Measurements from ENCODE around the gene INCA1.
A peak's percentile ranks its signal among the peaks of the same experiment; 100 is the strongest.

INCA1 gene

DNA sequence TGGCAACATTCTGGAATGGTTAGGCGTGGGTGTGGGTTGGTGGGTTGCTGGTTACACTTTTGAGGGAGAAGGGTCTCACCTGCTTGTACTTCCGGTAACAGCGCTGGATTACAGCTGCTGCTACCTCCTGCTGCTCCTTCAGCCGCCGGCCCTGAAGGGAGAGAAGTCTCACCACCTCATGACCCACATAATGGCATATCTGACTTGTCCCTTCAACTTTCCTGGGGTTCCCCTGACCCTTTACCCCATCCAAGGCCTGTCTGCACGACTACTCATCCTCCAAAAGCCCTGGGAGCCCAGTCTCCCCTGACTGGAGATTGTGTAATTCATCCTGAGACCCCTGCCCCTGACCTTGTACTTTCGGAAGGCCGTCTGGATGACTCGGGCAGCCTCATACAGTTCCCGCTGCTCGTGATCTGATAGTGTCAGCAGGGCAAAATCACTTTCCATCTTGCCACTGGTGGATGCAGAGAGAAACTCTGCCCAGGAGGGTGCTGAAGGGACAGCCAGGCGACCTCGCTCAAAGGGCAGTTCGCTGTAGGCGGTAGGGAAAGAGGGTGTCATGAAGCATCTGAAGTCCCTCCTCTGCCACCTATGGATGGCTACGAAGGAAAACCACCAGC lies 27.7 kb downstream of the INCA1 start:
- no peak for ATAC-seq

DNA sequence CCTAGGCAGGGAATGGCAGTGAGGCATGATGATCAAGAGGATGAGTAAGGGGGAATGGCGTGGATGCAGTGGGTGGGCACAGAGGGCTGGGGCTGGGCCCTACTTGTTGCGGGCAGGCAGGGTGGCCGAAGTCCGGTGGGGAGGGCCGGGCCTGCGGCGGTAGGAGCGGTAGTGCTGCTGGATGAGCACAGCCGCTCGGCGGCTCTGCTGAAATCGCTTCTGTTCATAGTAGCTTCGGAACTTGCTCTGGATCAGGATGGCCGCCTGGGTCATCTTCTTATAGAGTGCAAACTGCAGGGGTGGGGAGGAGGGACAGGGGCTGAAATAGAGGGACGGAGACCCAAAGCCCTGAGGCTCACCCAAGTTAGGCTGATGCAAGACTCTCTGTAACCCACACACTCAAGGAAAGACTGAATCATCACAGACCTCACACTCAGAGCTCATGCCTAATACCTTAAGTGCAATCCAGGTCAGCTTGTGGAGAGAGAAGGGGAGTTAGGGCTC lies 28.2 kb downstream of the INCA1 start:
- ATAC-seq: peak; percentile 29 to 36

DNA sequence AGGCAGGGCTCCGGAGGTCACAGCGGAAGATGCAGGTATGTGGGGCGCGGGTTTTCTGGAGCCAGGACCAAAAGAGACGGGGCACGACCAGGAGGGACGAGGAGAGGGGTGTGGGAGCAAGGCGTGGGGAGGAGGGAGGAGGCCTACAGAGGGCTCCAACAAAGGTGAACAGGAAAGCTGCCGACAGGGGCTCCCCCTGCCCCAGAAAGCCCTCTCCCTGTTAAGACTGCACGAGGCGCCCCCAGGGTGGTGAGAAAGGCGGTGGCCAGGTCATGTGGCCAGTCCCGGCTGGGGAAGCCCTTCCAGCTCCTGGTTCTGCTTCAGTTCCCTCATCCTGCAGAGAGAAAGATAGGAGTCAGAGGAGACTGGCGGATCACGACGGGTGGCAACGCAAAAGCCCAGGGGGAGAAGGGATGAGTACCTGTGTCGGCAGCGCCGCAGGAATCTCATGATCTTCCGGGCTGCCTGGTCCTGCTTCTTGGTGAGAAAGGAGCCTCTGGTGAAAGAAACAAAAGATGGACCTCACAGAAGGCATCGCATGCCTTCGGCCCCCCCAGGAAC lies 28.8 kb downstream of the INCA1 start:
- ATAC-seq: no peak

DNA sequence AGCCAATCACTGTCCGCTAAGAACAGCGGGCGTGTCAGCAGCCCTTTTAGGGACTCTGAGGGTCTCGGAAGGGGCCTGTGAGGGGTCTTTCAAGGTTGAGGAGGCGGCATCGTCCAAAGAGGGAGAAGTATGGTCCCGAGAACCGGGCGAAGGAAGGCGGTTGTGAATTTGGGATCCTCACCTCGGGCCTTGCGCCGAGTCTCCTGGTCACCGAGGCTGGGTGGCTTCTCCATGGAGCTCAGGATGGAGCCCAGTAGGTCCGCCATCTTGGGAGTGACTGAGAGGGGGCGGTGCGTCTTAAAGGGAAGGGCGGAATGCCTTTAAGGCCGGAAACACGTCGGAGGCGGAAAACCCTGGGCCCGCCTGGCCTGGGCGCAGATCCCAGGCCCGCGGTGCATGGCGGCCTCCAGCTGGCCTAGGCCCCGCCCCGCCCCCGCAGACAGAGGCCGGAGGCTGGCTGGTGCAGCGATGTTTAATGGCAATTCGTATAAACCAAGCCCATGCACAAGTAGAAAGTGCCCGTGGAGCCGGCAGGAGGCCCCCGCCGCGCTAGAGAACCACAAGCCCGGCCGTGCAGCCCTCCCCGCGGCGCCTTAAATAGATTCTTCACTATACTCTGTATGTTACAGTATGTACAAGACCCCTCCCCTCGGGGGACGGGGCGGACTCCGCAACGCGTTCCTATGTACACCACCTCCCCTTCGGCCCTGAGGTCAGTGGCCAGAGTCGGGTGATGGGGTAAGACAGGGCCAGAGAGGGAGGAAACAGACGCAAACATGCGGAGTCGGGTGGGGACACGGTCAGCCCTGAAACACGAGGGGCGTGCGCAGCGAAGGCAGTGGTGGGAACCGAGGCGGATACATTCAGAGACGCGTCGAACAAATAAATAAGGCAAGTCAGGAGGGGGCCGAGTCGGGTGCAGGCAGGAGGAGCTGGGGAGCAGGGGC lies 29.5 kb downstream of the INCA1 start, which contains the start of gene SPAG7:
SPAG7 (minus strand) TSS at position 279 of the 947 bp plus-strand sequence; CDS start at position 266, 13 bp downstream.
- ATAC-seq: peak; percentile 50 to 55

DNA sequence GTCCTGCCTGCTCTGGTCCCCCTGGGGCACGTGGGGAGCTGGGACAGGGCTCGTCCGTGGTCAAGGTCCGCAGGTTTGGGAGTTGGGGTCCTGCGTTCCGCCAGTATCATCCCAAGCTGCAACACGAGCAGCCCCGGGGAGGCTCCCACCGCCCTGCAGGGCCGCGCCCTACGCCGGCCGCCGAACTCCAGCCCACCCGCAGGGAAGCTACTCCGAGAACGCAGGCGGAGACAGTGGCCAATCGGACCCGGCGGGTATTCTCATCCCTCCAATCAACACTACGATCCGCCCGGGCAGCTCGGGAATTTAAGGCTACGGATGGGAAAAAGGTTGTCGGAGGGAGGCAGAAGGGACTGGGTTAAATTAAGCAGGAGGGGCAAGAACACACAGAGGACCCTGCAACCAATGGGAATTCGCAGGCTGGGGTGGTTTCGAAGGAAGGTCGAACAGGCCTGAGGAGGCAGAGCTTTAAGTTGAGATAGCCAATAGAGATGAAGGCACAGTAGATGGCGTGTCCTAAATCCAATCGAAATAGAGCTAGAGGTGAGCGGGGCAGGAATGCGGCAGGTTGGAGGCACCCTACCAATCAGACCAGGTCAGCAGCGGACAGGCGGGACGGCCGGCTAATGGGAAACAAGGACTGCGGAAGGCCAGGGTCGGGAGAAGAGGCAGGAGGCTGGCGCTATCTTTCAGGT lies 30.3 kb downstream of the INCA1 start:
- ATAC-seq: peak; percentile 84 to 87

DNA sequence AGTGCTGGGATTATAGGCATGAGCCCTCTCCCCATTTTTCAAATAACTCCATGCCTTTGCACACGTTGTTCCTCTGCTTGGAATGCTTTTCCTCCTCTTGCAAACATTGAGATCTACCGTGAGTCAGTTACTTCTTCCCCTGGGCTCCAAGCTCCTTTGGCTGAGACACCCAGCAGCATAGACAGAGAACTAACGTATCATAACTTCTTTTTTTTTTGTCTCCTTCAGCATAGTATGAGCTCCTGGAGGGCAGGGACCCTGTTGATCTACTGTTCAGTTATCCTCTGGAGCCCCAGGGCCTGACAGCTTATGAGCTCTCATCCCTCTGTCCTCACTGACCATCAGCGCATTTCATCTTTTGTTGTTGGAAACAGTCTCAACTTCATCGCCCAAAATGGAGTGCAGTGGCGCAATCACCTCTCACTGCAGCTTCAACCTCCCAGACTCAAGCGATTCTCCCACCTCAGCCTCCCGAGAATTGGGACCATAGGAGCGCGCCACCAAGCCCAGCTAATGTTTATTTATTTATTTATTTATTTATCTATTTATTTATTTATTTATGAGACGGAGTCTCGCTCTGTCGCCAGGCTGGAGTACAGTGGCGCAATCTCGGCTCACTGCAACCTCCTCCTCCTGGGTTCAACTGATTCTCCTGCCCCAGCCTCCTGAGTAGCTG lies 31.9 kb downstream of the INCA1 start:
- no peak for ATAC-seq

DNA sequence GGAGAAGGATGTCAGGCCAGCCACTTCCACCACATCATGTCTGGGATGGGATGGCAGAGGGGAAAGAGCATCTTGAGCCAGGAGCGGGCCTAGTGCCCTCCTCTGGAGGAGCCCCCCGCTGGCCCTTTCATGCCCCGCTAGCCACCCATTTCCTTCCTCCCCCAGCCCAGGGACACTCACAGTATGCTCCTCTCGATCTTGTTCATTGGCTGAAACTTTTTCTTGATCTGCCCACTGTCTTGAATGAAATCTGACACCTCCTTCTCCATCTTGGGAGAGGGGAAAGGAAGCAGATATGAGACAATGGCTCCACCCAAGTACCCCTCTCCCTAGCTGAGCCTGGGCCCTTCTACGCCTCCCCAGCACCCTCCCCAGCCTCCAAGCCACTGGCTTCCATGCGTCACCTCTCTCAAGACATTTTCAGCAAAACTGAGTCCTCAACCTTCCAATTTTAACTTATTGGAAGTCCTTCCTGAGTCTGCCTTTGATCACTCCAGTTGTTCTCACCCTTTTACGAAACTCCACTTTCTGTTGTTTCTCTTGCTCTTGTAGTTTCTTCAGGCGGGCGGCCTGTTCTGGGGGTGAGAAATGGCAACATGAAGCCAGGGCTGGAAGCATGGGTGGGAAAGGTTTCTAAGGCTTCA lies 36.9 kb downstream of the INCA1 start:
- no peak for ATAC-seq

DNA sequence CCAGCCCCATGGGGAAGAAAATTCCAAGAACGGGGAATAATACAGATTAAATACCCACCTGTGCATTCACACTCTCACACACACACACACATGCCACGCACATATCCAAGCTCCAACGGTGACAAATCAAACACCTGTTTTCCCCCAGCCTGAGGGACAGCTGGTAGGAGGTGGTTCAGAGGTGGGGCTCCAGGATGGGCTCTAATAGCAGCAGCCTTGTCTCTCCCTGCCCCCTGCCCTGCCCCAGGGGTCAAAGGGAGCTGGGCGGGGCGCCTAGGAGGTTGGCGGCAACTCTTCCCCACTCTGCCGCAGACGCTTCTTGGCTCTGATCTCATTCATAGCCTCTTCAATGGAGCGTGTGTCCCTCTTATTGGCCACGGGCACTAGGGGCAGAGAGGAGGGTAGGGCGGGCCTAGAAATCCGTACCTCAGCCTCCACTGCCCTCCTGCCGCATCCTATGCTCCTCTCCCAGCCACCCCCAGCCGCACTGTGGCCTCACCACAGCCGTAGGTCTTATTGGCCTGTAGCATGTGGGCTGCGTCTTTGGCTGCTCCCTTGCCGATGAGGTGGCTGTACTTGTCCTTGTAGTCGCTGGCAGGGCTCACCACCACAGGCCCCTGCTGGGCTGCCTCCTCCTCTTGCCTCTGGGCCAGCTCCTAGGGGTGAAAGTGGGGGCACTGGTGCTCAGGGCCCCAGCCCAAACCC lies 37.9 kb downstream of the INCA1 start:
- no peak for ATAC-seq

DNA sequence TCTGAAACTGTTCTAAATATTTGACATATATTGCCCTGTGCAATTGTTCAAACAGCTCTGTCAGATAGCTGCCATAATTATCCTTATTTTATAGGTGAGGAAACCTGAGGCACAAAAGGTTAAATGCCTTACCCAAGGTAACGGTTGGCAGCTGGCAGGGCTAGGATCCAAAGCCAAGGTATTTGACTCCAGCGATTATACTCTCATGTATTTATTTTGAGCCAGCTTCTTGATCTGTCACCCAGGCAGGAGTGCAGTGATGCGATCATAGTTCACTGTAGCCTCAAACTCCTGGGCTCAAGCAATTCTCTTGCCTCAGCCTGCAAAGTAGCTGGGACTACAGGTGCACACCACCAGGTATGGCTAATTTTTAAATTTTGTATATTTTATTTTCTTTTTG lies 39.2 kb downstream of the INCA1 start:
- ATAC-seq: no peak

DNA sequence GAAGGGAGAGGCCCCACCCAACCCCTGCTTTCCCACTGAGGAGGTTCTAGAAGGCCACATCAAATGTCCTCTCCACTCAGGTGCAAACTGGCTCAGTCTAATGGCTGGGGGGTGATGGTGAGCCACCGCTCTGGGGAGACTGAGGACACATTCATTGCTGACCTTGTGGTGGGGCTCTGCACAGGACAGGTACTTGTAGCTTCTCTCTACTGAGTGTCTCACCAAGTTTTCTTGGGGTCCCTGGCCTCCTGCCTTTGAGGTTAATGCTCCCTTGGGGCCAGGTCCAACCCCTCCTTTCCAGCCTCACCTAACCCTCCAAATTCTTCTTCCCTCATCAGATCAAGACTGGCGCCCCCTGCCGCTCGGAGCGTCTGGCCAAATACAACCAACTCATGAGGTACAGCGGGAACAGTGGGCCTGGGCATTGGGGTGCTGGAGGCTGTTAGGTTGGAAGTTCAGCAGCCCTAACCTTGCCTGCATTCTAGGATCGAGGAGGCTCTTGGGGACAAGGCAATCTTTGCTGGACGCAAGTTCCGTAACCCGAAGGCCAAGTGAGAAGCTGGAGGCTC lies 40.7 kb downstream of the INCA1 start:
- no peak for ATAC-seq

DNA sequence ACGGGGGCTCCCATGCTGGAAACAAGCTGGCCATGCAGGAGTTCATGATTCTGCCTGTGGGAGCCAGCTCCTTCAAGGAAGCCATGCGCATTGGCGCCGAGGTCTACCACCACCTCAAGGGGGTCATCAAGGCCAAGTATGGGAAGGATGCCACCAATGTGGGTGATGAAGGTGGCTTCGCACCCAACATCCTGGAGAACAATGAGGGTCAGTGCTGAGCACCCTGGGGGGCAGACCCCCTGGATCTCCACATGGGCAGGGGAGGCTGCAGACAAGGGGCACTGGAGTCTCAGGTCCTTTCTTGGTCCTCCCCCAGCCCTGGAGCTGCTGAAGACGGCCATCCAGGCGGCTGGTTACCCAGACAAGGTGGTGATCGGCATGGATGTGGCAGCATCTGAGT lies 42.2 kb downstream of the INCA1 start:
- no peak for ATAC-seq

DNA sequence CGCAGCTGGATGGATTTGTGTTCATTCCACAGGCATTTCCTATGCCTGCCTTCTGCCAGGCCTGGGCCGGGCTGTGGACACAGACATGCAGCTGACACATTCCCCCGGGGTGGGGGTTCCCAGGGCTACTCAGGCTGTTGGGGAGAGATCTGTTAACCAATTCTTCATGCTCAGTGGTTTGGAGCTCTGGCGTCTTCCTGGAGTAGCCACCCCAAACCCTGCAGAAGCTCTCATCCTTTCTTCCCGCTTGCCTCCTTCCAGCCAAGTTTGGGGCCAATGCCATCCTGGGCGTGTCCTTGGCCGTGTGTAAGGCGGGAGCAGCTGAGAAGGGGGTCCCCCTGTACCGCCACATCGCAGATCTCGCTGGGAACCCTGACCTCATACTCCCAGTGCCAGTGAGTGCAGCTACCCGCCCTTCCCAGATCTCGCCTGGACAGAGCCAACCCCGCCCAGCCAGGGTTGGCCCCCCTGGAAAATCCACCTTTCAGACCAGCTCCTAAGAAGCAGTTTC lies 43.8 kb downstream of the INCA1 start:
- ATAC-seq: no peak

DNA sequence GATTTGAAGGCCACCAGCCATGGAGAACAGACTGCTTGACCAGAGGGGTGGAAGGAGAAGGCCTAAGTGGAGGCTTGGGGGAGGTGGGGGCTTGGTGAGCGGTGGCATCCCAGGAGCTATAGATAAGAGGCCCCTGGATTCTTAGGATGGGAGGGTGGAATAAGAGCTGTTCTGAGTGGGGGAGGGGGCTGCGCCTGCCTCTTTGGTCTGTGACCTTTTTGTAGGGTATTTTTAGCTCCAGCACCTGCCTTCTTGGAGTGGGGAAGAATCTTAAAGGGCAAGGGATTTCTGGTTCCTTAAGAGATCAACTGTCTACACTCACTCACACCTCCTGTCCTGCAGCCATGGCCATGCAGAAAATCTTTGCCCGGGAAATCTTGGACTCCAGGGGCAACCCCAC lies 45.8 kb downstream of the INCA1 start:
- no peak for ATAC-seq

DNA sequence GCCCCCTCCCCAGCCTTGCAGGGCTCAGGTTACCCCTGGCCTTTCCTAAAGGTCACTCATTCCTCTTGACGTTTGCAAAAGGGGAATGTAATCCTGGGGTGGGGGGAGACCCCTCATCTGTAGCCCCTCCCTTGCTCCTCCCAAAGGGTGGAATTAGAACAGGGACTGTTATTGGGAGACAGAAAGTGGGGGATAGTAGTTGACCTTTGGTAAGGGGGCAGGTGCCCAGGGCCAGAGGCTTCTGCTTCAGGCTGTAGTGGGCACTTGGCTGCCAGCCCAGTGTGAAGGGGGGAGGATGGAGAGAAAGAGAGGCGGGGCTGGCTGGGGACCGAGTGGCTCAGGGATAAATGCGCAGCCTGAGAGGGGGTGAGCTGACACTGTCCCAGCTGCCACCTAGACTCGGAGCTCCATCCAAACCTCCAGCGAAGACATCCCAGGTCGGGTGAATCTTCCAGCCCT lies 46.5 kb downstream of the INCA1 start, which contains the start of gene ENO3:
ENO3 (plus strand) TSS at position 374 of the 459 bp plus-strand sequence. CDS start 711 bp downstream, outside the sequence.
- no peak for ATAC-seq

DNA sequence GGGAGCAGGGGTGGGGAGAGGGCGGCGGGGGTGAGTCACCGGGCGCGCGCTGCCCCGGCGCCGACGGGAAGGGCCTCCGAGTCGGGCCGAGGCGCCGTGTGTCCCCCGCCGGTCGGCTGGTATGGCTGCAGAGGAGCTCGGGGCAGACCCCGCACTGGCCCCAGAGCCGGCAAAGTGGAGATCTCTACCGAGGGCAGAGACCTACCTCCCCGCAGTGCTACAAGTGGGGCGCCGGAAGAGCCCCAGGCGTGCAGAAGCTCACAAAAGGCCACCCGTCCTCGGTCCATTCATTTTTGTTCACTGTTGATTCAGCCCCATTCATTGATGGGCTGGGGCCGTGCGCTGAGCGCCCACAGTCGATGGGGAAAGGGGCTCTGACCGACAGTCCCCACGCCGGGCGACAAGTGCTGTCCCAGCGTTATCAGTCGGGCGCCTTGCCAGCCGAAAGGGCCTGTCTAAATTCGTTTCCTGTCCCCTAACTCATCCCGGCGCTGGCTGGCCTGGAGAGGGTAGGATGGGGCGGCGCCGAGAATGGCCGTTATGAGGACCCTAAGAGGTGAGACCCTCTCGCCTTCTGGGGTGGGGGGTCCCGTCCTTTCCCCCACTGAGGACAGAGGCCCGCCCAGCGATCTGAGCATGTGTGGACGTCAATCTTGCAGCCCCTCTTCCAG lies 47.1 kb downstream of the INCA1 start:
- ATAC-seq: peak; percentile 4 to 15

DNA sequence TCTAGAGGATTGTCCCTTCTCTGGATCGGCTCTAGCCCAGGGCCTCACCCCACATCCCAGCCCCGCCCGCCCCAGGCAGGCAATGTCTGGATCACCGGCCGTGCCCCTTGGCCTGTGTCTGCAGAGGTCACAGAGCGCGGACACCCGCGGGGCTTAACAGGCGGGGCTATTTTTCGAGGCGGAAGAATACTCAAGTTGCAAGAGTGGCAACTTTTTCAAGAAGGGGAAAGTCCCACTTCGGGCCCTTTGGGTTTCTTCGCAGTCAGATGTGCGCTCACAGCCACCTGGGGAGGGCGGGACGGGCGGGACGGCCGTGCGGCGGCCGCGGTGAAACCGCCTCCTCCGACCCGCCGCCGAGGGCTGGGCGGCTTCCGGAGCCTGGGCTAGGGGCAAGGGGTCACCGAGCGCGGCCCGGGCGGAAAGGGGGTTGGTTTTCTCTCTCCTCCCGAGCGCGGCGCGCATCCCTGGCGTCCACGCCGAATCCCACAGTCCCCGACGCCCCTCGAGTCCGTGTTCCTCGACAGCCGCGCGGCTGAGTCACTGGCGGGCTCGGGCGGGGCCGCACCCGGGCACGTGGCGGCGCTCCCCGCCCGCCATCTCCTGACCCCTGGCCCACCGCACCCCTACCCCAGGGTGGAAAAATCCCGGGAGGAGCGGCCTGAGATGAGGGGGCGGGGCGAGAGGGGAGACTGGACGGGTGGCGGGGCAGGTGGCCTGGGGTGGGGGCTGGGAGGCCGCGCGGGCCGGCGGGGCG lies 47.8 kb downstream of the INCA1 start:
- ATAC-seq: peak; percentile 32 to 42

DNA sequence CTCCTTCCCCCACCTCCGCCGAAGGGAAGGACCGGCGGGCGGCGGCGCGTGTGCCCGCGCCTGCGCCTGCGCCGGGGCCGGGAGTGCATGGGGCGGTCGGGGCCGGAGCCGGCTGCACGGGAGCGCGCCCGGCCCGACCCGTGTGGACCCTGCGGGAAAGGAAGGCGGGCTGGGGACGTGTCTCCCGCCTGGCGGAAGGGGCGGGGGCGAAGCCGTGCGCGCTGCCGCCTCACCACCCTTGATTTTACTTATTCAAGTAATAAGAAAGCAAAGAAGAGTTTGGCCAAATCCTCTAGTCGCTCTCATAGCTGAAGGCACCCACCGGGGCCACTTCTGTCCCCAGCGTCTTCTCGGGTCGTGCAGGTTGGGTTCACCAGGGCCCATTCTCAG lies 48.4 kb downstream of the INCA1 start:
- ATAC-seq: peak; percentile 41 to 43

DNA sequence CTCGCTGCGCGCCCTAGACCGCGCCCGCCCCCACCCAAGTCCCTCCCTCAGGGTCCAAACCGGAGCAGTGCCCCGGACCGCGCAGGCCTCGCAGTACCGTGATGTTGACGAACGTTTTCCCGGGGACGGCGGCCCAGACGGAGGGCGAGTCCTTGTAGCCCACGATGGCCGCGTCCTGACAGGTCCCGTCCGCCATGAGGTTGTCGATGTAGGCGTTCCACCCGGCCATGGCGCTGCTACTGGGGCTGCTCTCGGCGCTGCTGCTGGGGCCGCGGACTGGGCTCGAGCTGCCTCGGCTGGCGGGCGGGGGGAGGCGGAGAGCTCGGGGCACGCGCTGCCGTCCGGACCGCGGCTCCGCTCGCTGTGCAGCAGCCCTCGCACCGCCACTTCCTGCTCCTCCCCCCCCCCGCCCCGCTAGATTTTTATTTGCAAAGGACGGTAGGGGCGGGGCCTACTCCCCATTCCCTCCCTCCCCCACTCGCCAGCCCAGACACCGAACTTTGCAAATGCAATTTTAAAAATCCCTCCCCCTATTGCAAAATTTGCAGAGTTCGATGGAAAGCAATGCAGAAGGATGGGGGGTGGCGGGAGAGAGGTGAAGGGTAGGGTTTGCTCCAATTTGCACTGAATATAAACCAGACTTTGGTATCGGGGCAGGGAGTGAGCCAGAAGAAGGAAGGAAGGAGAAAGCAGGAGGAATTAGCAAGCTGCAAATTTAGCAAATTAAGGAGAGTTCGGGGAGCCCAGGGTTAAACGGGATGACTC lies 49.0 kb downstream of the INCA1 start, which contains the start of gene PFN1:
PFN1 (minus strand) TSS at position 365 of the 765 bp plus-strand sequence; CDS start at position 229, 136 bp downstream.
- peak; percentile 24 to 36 for ATAC-seq

Measured in activated CD4-positive, CD25-positive, alpha-beta regulatory T cell treated with anti-CD3 and anti-CD28 coated beads, Interleukin-2, amount 50 U/mL, for 24 hours (primary cell).